Stimulated activated naive CD8-positive, alpha-beta T cell treated with anti-CD3 and anti-CD28 coated beads, Interleukin-15, Interleukin-2, amounts not matched to agents 100 ng/mL and 50 ng/mL, for 24 hours (primary cell): Measurements from ENCODE around the gene WBP1.
"Not testable (repeated sequence)": the region's sequence is repeated elsewhere in the genome, so short reads cannot be mapped to it uniquely, and the experiment has no call there.

Experiments
- H3K27ac Mint-ChIP-seq: one replicate; pipeline ENCODE4 v1.8.0; 2021; ENCODE audit warnings: mild to moderate bottlenecking, mixed read lengths
- H3K27me3 Mint-ChIP-seq: one replicate; pipeline ENCODE4 v1.8.0; 2021; ENCODE audit warnings: mixed read lengths
- H3K36me3 Mint-ChIP-seq: one replicate; pipeline ENCODE4 v1.8.0; 2021; ENCODE audit warnings: low read depth, mixed read lengths
- H3K4me1 Mint-ChIP-seq: one replicate; pipeline ENCODE4 v1.8.0; 2021; ENCODE audit warnings: low read depth, mixed read lengths
- H3K4me3 Mint-ChIP-seq: one replicate; pipeline ENCODE4 v1.8.0; 2021; ENCODE audit warnings: mild to moderate bottlenecking, mixed read lengths
- H3K9me3 Mint-ChIP-seq: one replicate; pipeline ENCODE4 v1.8.0; 2021; ENCODE audit warnings: mixed read lengths

WBP1 gene

GRCh38 chr2:74458938-74459363 is 713 bp downstream of the WBP1 start:
- Mint-ChIP-seq H3K36me3 (peaks cover 30% of the 10 kb centered on the region), H3K4me1 (peaks cover 67% of the 10 kb centered on the region), H3K9me3 (no peaks in the 10 kb centered on the region), H3K27ac (peak overlapping the region; percentile 98), H3K27me3 (no peaks in the 10 kb centered on the region), H3K4me3 (peak overlapping the region; percentile 96)

GRCh38 chr2:74459503-74460118 is 1.4 kb downstream of the WBP1 start:
- Mint-ChIP-seq H3K4me1 (peaks cover 65% of the 10 kb centered on the region), H3K27ac (peak overlapping the region; percentile 52), H3K36me3 (peaks cover 30% of the 10 kb centered on the region), H3K4me3 (peak overlapping the region; percentile 96)
- not testable (repeated sequence) for H3K27me3 Mint-ChIP-seq, H3K9me3 Mint-ChIP-seq

DNA sequence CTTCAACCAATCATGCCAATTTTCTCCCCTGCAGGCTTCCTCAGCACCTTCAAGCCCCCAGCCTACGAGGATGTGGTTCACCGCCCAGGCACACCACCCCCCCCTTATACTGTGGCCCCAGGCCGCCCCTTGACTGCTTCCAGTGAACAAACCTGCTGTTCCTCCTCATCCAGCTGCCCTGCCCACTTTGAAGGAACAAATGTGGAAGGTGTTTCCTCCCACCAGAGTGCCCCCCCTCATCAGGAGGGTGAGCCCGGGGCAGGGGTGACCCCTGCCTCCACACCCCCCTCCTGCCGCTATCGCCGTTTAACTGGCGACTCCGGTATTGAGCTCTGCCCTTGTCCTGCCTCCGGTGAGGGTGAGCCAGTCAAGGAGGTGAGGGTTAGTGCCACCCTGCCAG is 1.9 kb downstream of the WBP1 start:
- H3K4me1 Mint-ChIP-seq: peaks cover 59% of the 10 kb centered on the region

GRCh38 chr2:74461187-74462053 is 3.2 kb downstream of the WBP1 start:
- Mint-ChIP-seq H3K9me3 (no peaks in the 10 kb centered on the region), H3K27ac (no peak overlapping the region), H3K4me3 (no peak overlapping the region), H3K36me3 (peaks cover 18% of the 10 kb centered on the region), H3K27me3 (no peaks in the 10 kb centered on the region), H3K4me1 (peaks cover 53% of the 10 kb centered on the region)

More for the DNA sequence above, 1.9 kb downstream of the WBP1 start:
- H3K4me3 Mint-ChIP-seq: peak overlapping the region; percentile 96
- H3K9me3 Mint-ChIP-seq, H3K27me3 Mint-ChIP-seq: not testable (repeated sequence)
- H3K36me3 Mint-ChIP-seq: peaks cover 27% of the 10 kb centered on the region
- peak overlapping the region; percentile 52 for H3K27ac Mint-ChIP-seq

- no peaks in the 10 kb centered on the region for H3K27me3 Mint-ChIP-seq
- no peak overlapping the region for H3K27ac Mint-ChIP-seq
- H3K4me1 Mint-ChIP-seq: peaks cover 45% of the 10 kb centered on the region
- no peaks in the 10 kb centered on the region for H3K9me3 Mint-ChIP-seq
- peaks cover 12% of the 10 kb centered on the region for H3K36me3 Mint-ChIP-seq
- no peak overlapping the region for H3K4me3 Mint-ChIP-seq
Observed at GRCh38 chr2:74462054-74462785, 4.0 kb downstream of the WBP1 start.

DNA sequence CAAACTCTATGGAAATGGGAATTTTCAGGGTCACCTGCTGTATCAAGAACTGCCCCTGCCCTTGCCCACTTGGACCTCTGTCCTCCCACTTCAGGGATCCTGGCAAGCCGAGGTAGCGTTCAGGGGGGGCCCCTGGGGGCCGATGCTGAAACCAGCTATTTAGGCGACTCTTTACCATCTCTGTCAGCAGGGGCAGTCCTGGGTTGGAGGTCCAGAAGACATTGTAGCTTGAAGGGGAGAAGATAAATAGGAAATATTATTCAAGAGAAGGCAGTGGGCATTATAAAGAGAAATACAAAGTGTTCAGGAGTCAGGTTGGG is 4.5 kb downstream of the WBP1 start:
- H3K9me3 Mint-ChIP-seq: no peaks in the 10 kb centered on the region
- no peaks in the 10 kb centered on the region for H3K27me3 Mint-ChIP-seq
- H3K36me3 Mint-ChIP-seq: peaks cover 11% of the 10 kb centered on the region
- H3K4me3 Mint-ChIP-seq: no peak overlapping the region
- H3K27ac Mint-ChIP-seq: no peak overlapping the region
- H3K4me1 Mint-ChIP-seq: peaks cover 44% of the 10 kb centered on the region

DNA sequence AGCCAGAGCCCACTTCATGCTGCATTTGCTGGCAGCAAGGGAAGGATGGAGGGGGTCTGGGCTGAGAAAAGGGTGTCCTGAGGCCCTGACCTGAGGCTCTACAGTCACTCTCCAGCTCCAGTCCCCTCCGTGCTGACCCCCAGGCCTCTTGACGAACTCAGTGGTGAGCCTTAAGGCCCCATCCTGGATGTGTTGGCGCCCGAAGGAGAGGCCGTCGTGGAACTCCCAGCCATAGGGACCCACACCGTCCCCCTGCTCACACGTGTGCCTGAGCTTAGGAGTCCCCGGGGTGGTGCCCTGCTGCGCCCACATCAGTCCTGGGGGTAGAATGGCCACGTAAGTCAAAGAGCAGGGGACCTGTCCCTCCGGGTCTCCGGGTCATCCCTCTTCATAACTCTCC is 6.2 kb downstream of the WBP1 start:
- H3K9me3 Mint-ChIP-seq: no peaks in the 10 kb centered on the region

GRCh38 chr2:74470742-74471141 is 12.5 kb downstream of the WBP1 start:
- peak overlapping the region; percentile 75 for H3K27ac Mint-ChIP-seq
- not testable (repeated sequence) for H3K9me3 Mint-ChIP-seq, H3K27me3 Mint-ChIP-seq
- H3K4me3 Mint-ChIP-seq: peak overlapping the region; percentile 57
- H3K4me1 Mint-ChIP-seq: peaks cover 32% of the 10 kb centered on the region
- peaks cover 35% of the 10 kb centered on the region for H3K36me3 Mint-ChIP-seq

More for the DNA sequence above, 6.2 kb downstream of the WBP1 start:
- H3K4me3 Mint-ChIP-seq: peak overlapping the region; percentile 97
- peaks cover 11% of the 10 kb centered on the region for H3K36me3 Mint-ChIP-seq
- peak overlapping the region; percentile 71 for H3K27ac Mint-ChIP-seq
- peaks cover 30% of the 10 kb centered on the region for H3K4me1 Mint-ChIP-seq
- no peaks in the 10 kb centered on the region for H3K27me3 Mint-ChIP-seq

- Mint-ChIP-seq H3K27me3 (no peaks in the 10 kb centered on the region), H3K9me3 (no peaks in the 10 kb centered on the region), H3K27ac (peak overlapping the region; percentile 96), H3K36me3 (peaks cover 36% of the 10 kb centered on the region), H3K4me1 (peaks cover 27% of the 10 kb centered on the region), H3K4me3 (peak overlapping the region; percentile 96)
Observed at GRCh38 chr2:74471332-74472065, 13.3 kb downstream of the WBP1 start.

GRCh38 chr2:74472086-74472944 is 14.1 kb downstream of the WBP1 start, which contains the start of gene MRPL53:
Gene MRPL53, minus strand, starts transcription at chr2:74472680. Its CDS starts 20 bp downstream, at chr2:74472660.
- Mint-ChIP-seq H3K4me3 (peak within 1 kb of the TSS; percentile 96), H3K4me1 (peaks cover 27% of the 10 kb centered on the region), H3K27ac (peak within 1 kb of the TSS; percentile 96), H3K36me3 (peaks cover 38% of the 10 kb centered on the region), H3K9me3 (no peaks in the 10 kb centered on the region), H3K27me3 (no peaks in the 10 kb centered on the region)

- Mint-ChIP-seq H3K4me3 (peak overlapping the region; percentile 96), H3K36me3 (peaks cover 41% of the 10 kb centered on the region), H3K4me1 (peaks cover 27% of the 10 kb centered on the region), H3K9me3 (no peaks in the 10 kb centered on the region), H3K27me3 (no peaks in the 10 kb centered on the region), H3K27ac (peak overlapping the region; percentile 96)
Observed at GRCh38 chr2:74472945-74473258, 14.7 kb downstream of the WBP1 start.

GRCh38 chr2:74474481-74474880 is 16.2 kb downstream of the WBP1 start:
- H3K27ac Mint-ChIP-seq: no peak overlapping the region
- H3K36me3 Mint-ChIP-seq: peaks cover 46% of the 10 kb centered on the region
- no peaks in the 10 kb centered on the region for H3K27me3 Mint-ChIP-seq

GRCh38 chr2:74474899-74475298 is 16.7 kb downstream of the WBP1 start:
- no peaks in the 10 kb centered on the region for H3K27me3 Mint-ChIP-seq
- H3K4me1 Mint-ChIP-seq: peaks cover 26% of the 10 kb centered on the region
- H3K9me3 Mint-ChIP-seq: no peaks in the 10 kb centered on the region
- peaks cover 47% of the 10 kb centered on the region for H3K36me3 Mint-ChIP-seq
- H3K27ac Mint-ChIP-seq: no peak overlapping the region
- H3K4me3 Mint-ChIP-seq: no peak overlapping the region

More at GRCh38 chr2:74474481-74474880, 16.2 kb downstream of the WBP1 start:
- Mint-ChIP-seq H3K4me3 (no peak overlapping the region), H3K4me1 (peaks cover 27% of the 10 kb centered on the region), H3K9me3 (no peaks in the 10 kb centered on the region)

GRCh38 chr2:74481431-74481830 is 23.2 kb downstream of the WBP1 start:
- Mint-ChIP-seq H3K36me3 (peaks cover 32% of the 10 kb centered on the region), H3K4me1 (peaks cover 32% of the 10 kb centered on the region), H3K27ac (peak overlapping the region; percentile 68), H3K9me3 (no peaks in the 10 kb centered on the region), H3K4me3 (peak overlapping the region; percentile 100), H3K27me3 (no peaks in the 10 kb centered on the region)
